Glutamatergic neuron (in vitro differentiated cells): ENCODE measurements around the gene AUTS2. TPM values are rescaled to one million over a fixed set of nuclear protein-coding genes. Genes with fewer than 3 reads are reported as not detected.
A peak's percentile ranks its signal among the peaks of the same experiment; 100 is the strongest.

Source experiments
- DNase-seq: peaks from one replicate; pipeline ENCODE4 v3.0.0; 2022
- H3K27ac Mint-ChIP-seq: one replicate; pipeline ENCODE4 v1.8.0; 2020; ENCODE audit warnings: mild to moderate bottlenecking, mixed read lengths, inconsistent platforms; ENCODE audit not compliant: unreplicated experiment
- H3K27me3 Mint-ChIP-seq: one replicate; pipeline ENCODE4 v1.8.0; 2020; ENCODE audit warnings: mild to moderate bottlenecking, moderate library complexity, mixed read lengths, inconsistent platforms; ENCODE audit not compliant: unreplicated experiment
- H3K36me3 Mint-ChIP-seq: one replicate; pipeline ENCODE4 v1.8.0; 2020; ENCODE audit warnings: mild to moderate bottlenecking, mixed read lengths, inconsistent platforms; ENCODE audit not compliant: unreplicated experiment
- H3K4me1 Mint-ChIP-seq: one replicate; pipeline ENCODE4 v1.8.0; 2020; ENCODE audit warnings: mild to moderate bottlenecking, low read depth, mixed read lengths, inconsistent platforms; ENCODE audit not compliant: unreplicated experiment
- H3K4me3 Mint-ChIP-seq: one replicate; pipeline ENCODE4 v1.8.0; 2020; ENCODE audit warnings: mild to moderate bottlenecking, mixed read lengths, inconsistent platforms; ENCODE audit not compliant: unreplicated experiment
- H3K9me3 Mint-ChIP-seq: one replicate; pipeline ENCODE4 v1.8.0; 2020; ENCODE audit warnings: mild to moderate bottlenecking, moderate library complexity, mixed read lengths, inconsistent platforms; ENCODE audit not compliant: unreplicated experiment
- total RNA-seq: library from RNA; stranded (reverse); fragmentation: NEBNext Ultra II Directional; extraction: Animal tissue kit (Norgen Biotek cat#: 25700); gene quantifications from one replicate; pipeline ENCODE4 v1.2.1, GENCODE V29; 2021; ENCODE audit not compliant: unreplicated experiment
- TF ChIP-seq, protein P1 (sequence below): fragments of 200-600 bp; sonication (generic); IDR thresholded peaks from one replicate; pipeline ENCODE4 v1.5.0; 2021; ENCODE audit not compliant: partially characterized antibody, unreplicated experiment

The AUTS2 gene
- total RNA-seq, 1 donor from 2014 or later: 300 TPM

DNA sequence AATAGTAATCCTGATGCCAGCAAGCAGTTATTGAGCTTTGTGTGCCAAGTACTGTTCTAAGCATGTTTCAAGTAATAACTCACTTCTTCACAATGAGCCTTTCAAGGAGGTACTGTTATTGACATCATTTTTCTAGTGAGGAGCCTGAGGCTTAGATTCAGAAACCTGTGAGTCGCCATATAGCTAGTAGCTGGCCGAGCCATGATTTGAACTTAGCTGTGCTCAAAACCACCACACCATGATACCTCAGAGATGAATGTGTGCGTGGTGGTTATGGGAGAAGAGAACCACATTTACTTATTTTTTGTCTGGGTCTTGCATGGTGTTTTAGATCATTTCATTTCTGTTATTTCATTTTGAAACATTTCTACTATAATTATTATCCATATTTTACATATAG lies 578.9 kb downstream of the AUTS2 start:
- H3K27me3 Mint-ChIP-seq: no peaks in the 10 kb centered on the region
- H3K4me1 Mint-ChIP-seq: peaks cover 10% of the 10 kb centered on the region
- H3K36me3 Mint-ChIP-seq: peaks cover 15% of the 10 kb centered on the region
- TF ChIP-seq, protein P1, sequence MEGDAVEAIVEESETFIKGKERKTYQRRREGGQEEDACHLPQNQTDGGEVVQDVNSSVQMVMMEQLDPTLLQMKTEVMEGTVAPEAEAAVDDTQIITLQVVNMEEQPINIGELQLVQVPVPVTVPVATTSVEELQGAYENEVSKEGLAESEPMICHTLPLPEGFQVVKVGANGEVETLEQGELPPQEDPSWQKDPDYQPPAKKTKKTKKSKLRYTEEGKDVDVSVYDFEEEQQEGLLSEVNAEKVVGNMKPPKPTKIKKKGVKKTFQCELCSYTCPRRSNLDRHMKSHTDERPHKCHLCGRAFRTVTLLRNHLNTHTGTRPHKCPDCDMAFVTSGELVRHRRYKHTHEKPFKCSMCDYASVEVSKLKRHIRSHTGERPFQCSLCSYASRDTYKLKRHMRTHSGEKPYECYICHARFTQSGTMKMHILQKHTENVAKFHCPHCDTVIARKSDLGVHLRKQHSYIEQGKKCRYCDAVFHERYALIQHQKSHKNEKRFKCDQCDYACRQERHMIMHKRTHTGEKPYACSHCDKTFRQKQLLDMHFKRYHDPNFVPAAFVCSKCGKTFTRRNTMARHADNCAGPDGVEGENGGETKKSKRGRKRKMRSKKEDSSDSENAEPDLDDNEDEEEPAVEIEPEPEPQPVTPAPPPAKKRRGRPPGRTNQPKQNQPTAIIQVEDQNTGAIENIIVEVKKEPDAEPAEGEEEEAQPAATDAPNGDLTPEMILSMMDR: no peak
- H3K27ac Mint-ChIP-seq: no peak overlapping the region
- no peak overlapping the region for H3K4me3 Mint-ChIP-seq
- DNase-seq: no peak
- H3K9me3 Mint-ChIP-seq: no peaks in the 10 kb centered on the region

DNA sequence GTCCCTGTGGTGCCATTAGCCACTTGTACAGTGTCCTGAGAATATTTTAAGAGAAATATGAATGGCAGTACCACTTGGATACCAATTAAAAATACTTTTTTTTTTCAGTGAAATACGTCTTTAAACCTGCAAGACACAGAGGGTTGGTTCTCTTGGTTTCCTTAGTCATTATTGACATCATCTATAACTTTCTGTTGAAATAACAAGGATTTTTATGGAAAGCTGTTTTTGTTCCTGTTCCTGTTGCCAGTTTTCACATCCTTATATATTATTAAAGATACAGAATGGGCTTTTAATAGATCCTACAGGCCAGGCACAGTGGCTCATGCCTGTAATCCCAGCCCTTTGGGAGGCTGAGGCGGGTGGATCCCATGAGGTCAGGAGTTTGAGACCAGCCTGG lies 579.9 kb downstream of the AUTS2 start:
- no peaks in the 10 kb centered on the region for H3K9me3 Mint-ChIP-seq
- no peak for DNase-seq
- H3K36me3 Mint-ChIP-seq: peaks cover 15% of the 10 kb centered on the region
- peaks cover 10% of the 10 kb centered on the region for H3K4me1 Mint-ChIP-seq
- H3K4me3 Mint-ChIP-seq: no peak overlapping the region
- peak overlapping the region; percentile 12 for H3K27ac Mint-ChIP-seq
- H3K27me3 Mint-ChIP-seq: no peaks in the 10 kb centered on the region
- TF ChIP-seq, protein P1: no peak

DNA sequence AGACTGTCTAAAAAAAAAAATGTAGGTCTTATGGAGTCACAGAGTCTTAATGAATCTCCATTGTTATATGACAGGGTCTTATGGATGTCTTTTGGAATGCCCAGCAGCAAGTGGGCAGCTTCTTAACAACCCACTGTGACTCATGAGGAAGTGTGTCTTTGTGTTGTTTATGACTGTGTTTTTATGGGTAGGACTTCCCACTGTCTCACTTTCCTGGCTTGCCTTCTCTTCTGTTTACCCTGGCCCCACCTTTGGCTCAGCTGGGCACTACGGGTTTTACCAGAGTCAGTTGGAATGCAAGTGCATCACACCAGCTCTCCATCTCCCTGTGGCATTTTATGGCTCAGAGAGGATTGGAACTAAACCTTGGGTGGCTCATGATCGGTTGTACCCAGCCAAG lies 580.5 kb downstream of the AUTS2 start:
- DNase-seq: no peak
- peaks cover 14% of the 10 kb centered on the region for H3K4me1 Mint-ChIP-seq
- H3K27ac Mint-ChIP-seq: no peak overlapping the region
- no peaks in the 10 kb centered on the region for H3K9me3 Mint-ChIP-seq
- H3K27me3 Mint-ChIP-seq: no peaks in the 10 kb centered on the region
- H3K4me3 Mint-ChIP-seq: no peak overlapping the region
- TF ChIP-seq, protein P1: no peak
- H3K36me3 Mint-ChIP-seq: peaks cover 13% of the 10 kb centered on the region

DNA sequence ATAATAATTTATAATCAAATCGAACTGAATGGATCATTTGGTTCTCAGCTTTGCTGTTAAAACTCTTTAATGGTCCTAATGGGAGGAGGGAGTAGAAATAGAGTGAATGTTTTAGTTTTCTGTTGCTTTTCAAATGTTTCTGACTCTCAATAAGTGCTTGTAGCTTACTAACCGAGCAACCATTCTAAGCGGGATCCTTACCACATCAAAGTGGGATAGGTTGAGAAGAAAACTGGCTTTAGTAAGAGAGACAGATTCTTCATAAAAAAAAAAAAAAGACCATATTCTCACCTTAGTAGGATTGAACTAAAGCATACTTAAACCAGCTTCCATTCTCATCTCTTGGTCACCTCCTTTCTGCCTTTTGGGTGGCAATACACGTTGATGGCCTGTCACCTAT lies 584.2 kb downstream of the AUTS2 start:
- no peaks in the 10 kb centered on the region for H3K27me3 Mint-ChIP-seq
- H3K36me3 Mint-ChIP-seq: no peaks in the 10 kb centered on the region
- no peak overlapping the region for H3K4me3 Mint-ChIP-seq
- no peak for DNase-seq
- peaks cover 14% of the 10 kb centered on the region for H3K4me1 Mint-ChIP-seq
- TF ChIP-seq, protein P1: no peak
- H3K9me3 Mint-ChIP-seq: no peaks in the 10 kb centered on the region
- no peak overlapping the region for H3K27ac Mint-ChIP-seq

DNA sequence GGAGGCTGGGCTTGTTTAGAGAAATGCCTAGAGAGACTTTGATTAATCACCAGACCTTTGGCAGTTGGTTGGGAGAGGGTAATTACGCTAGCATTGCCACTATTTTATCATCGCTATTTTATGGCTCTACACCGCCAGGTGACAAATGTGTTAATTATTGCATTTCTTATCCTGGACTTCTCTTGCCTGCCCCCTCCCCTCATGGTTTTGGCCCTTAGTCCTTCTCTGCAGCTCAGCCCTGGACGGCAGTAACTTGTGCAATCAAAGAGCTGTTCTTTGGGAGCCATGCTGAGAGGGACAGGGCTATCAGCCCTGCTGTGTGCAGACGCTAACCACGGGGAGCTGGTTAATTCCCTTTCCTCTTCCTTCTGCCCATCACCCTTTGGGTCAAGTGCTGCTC lies 585.0 kb downstream of the AUTS2 start:
- Mint-ChIP-seq H3K27ac (no peak overlapping the region), H3K4me3 (no peak overlapping the region), H3K27me3 (no peaks in the 10 kb centered on the region), H3K36me3 (no peaks in the 10 kb centered on the region), H3K9me3 (no peaks in the 10 kb centered on the region), H3K4me1 (peaks cover 14% of the 10 kb centered on the region)
- no peak for DNase-seq
- TF ChIP-seq, protein P1: no peak
